HK-2 (cell line): ENCODE data around the gene GMNC.

Experiments used
- DNase-seq: peaks from one replicate; pipeline ENCODE4 v3.0.0-alpha.2; 2018; ENCODE audit not compliant: unreplicated experiment

GMNC gene

DNA sequence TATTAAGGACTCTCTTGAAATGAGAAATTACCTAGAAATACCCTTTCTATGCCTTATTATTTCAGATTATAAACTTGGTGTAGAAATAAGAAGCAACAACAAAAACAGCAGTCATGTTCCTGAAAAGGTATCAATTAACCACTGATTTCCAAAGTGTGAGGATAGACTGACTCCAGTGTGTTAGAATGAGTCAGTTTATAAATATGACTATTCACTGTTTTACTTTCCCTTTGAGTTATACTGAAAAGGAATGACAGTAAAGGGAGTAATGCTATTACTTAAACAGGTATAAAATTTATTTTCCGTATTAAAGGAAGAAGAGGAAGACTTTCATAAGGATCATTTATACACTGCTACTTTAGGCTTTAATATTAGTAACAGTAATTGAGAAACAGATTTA, 12.9 kb downstream of the GMNC start:
- no peak for DNase-seq

DNA sequence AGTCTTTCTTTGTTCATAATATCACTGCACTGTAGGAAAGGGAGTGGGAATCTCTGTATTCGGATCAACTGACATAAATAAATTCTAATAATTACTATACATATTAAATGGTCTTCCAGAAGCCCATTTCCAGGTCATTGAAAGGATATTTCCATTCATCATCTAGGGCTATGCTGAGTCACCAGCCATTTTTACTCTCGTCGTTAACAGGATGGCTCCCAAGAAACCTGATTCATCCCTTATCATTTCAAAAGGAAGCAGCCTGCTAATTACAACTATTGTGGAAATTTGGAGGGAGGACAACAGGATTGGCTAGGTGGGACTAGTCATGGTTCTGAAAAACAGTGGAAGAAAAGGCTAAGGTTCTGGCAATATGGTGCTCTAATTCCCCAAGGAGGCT, 13.6 kb downstream of the GMNC start:
- no peak for DNase-seq

DNA sequence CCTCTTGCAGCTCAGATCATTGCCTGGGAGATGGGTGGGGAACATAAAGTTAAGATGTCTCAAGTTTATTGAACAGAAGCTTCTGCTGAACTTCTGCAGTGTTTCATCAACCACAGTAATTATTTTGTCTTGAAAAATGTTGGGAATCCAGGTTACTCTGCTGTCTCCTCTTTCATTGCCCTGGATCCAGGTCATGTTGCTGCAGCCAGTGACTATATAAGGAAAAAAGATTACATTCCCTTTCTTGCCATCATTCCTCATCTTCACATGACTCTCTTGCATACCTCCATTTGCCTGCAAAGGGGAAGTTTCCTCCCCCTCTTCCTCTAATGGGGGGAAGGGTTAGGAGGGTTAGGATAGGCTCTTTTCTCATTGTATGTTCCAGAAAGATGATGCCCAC, 15.1 kb downstream of the GMNC start:
- no peak for DNase-seq

DNA sequence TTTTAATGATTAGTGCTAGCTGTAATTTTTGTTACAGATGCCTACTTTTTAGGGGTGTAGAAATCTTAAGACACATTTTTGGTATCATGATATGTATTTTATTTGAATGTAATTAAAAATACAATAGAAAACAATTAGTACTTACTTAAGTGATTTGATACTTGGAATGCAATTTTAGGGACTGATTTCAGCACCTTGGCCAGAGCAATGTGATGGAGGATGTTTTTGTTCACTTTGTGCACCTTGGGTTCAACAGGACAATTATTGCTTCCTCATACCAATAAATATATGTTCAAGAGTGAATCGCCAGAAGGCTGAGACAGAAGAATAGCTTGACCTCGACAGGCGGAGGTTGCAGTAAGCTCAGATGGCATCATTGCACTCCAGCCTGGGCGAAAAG, 22.3 kb downstream of the GMNC start:
- DNase-seq = no peak

DNA sequence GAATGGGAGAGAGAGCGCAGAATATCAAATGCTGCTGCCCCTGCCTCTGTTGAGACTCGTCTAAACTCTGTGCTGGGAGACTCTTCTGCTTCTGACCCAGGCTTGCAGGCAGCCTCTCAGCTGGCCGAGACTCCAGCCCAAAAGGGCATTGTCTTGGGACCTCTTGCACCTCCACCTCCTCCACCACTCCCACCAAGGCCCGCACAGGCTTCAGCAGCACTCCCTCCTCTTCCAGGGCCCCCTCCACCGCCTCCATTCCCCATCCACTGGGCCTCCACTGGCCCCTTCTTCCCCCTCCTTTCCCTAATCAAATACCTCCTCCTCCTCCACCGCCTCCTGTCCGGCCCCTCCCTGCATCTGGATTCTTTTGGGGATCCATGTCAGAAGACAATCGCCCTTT, 31.3 kb downstream of the GMNC start:
- DNase-seq = no peak

DNA sequence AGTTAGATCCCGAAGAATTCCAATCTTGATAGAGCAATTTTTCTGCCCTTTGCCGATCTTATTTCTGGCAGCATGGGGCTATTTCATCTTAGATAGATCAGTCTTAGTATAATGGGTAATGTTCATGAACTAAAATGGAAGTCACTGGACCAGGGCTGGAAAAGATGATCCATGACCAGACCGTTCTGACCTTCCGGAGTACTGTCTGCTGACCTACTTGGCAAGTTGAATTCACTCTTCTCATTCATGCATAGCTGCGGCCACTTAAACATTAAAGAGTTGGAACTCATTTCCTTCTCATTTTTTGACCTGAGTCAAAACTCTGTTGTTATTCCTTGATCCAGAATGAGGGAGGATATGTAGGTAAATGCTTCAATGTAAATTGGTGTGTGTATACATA, 32.5 kb downstream of the GMNC start:
- no peak for DNase-seq

DNA sequence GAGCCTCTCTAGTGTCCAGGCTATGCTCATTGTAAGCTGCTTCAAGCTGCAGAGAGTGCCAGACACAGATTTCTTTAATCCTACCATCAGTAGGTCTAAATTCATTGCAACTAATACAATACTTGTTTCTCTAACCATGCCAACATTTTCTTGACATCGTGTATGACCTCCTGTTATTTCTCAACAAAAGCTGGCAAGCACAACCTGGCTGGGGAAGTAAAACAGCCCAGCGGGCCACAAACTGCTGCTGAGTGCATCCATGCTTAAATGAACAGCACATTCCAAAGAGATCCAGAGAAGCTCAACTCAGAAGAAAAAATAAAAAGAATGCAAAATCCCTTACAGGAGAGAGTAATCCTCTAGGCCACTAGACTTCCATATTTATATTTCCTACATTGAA, 36.5 kb downstream of the GMNC start:
- DNase-seq = no peak

DNA sequence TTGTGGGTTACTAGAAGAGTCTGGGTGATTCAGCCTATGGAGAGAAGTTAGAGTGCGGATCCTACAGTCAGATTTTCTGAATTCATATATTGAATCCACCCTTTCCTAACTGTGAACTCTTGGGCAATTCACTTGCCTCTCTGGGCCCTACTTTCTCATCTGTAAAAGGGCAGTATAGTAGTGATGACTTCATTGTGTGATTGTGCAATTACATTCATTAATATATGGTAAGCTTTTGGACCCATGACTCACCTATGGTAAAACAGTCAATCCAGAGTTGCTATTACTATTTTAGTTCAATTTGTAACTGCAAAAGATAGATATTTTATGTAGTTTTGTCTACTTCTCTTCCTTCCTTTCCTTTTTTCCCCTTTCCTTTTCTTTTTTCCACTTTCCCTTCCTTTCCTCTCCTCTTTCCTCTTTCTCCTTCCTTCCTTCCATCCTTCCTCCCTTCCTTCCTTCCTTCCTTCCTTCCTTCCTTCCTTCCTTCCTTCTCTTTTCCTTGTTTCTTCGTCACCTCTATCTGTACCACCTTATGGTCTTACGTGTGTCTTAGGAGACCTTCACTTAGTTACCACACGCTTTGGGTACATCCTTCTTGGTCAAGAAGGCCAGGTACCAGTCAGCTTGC, 37.0 kb downstream of the GMNC start:
- DNase-seq = no peak

DNA sequence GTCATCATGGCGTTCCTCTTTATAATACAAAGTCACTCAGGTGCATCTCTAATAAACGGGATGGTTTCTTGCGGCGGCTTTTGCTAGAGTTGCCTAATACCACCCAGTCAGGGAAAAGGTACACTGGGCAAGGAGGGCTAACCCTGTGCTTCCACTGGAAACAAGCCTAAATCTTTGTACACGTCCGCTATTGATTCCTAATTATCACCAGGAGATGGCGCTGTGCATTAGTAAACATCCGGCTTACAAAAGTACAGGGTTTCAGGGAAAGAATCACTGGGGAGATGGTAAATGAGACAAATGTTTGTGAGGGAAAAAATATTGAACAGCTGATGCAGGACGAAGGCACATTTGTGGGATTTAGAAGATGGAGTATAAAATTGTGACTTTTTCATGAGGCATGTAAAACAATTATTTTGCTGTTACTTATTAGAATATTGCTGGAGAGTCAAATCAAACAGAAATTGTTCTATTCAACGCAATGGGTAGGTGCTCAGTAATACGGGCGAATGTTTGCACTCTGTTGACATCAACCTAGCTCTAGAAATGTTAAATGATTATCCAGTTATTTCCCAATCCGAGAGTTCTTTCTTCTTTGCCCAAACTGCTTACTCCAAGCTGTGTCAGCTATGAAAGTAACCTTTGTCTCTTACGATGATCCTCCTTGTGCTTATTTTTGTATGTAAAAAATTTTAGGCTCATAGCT, 50.6 kb downstream of the GMNC start:
- DNase-seq = peak; percentile 50

DNA sequence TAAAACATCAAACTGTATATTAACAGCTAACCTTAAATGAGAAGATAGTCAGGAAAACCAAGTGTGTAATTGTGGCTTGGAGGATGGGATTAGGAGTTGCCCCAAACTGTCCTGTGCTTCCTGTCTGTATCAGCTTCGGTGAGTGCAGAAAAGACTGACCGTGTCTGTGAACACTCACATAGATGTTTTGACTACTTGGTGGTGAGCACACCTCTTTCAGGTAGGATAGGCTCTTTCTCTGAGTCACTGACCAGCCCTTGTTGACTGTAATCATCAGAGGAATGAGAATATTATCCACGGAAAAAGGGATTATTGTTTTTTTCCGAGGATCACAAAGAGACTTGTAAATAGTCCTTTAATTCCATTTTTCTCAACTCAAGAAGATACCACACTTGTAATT, 51.5 kb downstream of the GMNC start:
- no peak for DNase-seq

DNA sequence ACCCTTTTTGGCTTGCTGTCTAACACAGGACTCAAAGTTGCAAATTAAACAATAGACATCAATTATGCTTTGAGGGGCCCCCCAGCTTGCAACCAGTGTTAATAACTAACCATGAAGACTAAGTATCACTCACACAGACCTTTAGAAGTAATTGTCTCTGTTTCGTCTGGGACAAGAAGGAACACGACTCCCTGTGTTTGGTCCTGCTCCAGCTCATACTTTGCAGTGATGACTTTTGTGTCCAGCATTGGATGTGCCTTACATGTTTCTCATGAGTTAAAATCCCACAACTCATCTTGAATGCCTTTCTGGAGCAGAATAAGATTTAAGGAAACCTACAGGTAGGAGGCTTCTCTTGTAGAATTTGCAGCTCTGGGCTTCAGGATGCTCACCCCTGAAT, 53.1 kb downstream of the GMNC start:
- no peak for DNase-seq

DNA sequence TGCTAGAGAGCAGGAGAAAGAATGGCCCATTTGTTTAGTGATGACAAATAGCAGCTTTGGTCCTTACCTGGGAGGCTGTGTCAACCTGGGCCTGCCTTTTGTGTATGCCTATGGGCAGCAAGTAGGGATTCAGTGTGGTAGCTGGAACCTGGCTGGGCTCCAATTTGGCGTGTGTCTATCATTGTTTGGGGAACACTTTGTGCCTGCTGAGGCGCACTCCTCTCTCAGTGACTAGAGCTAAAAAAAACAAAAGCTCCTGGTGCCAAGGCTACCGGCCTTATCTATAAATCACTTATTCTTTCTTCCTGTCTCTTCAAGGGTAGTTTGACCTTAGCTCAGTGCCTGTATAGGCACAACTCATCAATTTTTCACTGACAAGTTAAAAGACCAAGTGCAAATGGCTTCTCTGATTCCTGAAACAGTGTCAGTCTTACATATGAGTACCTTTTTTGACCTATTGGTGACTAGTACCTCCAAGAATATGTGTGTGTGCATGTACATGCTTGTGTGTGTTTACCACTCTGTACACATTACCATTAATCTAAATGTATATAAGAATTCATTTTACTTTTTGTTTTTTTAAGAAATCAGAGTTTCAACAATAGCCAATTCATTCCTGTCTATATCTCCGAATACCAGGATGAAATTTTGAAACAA, 54.6 kb downstream of the GMNC start:
- DNase-seq = no peak
